Measurements from ENCODE around the gene MMP25. TPM values are rescaled to one million over a fixed set of nuclear protein-coding genes. Genes with fewer than 3 reads are reported as not detected.

Gene MMP25
- total RNA-seq, 1 donor from 2014 or later = 0.89 TPM

DNA sequence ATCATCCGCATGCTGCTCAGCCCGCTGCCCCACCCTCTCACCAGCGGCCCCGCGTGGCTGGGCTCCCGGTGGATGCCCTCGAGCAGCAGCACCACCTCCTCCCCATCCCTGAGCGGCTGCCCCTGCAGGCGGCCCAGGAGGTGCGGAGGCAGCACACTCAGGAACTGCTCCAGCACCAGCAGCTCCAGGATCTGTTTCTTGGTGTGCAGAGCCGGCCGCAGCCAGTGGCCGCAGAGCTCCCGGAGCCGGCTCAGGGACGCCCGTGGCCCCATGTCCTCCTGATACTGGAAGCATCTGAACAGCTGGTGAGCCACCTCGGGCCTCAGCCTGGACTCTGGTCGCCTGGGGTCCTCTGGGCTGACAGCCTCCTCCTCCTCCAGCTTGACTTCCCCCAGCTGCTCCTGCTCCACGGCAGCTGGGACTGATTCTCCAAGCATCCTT is 46.2 kb downstream of the MMP25 start:
- Histone ChIP-seq H4K20me1 (ENCODE audit: insufficient read depth, low read length) (no peaks in the 10 kb centered on the region), H2AFZ (ENCODE audit: low read depth, low read length) (no peak overlapping the region), H3K9ac (ENCODE audit: low read length) (no peak overlapping the region), H3K9me3 (ENCODE audit: insufficient read depth, low read depth, low read length) (no peaks in the 10 kb centered on the region), H3K79me2 (ENCODE audit: insufficient read depth, low read length) (no peaks in the 10 kb centered on the region), H3K4me2 (ENCODE audit: low read length) (no peak overlapping the region), H3K4me3 (ENCODE audit: insufficient read depth, low read depth, low read length) (no peak overlapping the region), H3K27me3 (ENCODE audit: insufficient read depth, low read length) (peaks cover 9% of the 10 kb centered on the region), H3K36me3 (ENCODE audit: insufficient read depth, low read length) (no peaks in the 10 kb centered on the region), H3K27ac (ENCODE audit: low read depth, low read length) (no peak overlapping the region), H3K4me1 (ENCODE audit: insufficient read depth, low read length) (no peaks in the 10 kb centered on the region)
- H3K27me3 Mint-ChIP-seq (ENCODE audit: low read depth, unreplicated experiment) = peaks cover 21% of the 10 kb centered on the region
- no peak overlapping the region for H3K27ac Mint-ChIP-seq (ENCODE audit: unreplicated experiment)
- no peaks in the 10 kb centered on the region for H3K36me3 Mint-ChIP-seq (ENCODE audit: low read depth, unreplicated experiment)
- no peak for FAIRE-seq
- no peak for DNase-seq (ENCODE audit: low read depth)
- TF ChIP-seq, protein P1, sequence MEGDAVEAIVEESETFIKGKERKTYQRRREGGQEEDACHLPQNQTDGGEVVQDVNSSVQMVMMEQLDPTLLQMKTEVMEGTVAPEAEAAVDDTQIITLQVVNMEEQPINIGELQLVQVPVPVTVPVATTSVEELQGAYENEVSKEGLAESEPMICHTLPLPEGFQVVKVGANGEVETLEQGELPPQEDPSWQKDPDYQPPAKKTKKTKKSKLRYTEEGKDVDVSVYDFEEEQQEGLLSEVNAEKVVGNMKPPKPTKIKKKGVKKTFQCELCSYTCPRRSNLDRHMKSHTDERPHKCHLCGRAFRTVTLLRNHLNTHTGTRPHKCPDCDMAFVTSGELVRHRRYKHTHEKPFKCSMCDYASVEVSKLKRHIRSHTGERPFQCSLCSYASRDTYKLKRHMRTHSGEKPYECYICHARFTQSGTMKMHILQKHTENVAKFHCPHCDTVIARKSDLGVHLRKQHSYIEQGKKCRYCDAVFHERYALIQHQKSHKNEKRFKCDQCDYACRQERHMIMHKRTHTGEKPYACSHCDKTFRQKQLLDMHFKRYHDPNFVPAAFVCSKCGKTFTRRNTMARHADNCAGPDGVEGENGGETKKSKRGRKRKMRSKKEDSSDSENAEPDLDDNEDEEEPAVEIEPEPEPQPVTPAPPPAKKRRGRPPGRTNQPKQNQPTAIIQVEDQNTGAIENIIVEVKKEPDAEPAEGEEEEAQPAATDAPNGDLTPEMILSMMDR (IDR thresholded peaks at IDR 0.05; ENCODE audit: insufficient read depth, low read depth, low read length) = no peak
- TF ChIP-seq EZH2 (IDR thresholded peaks at IDR 0.05; ENCODE audit: insufficient read depth, low read length) = no peak
- H3K9me3 Mint-ChIP-seq (ENCODE audit: unreplicated experiment) = no peaks in the 10 kb centered on the region
- no peak overlapping the region for H3K4me3 Mint-ChIP-seq (ENCODE audit: unreplicated experiment)
- peaks cover 7% of the 10 kb centered on the region for H3K4me1 Mint-ChIP-seq (ENCODE audit: low read depth, unreplicated experiment)

DNA sequence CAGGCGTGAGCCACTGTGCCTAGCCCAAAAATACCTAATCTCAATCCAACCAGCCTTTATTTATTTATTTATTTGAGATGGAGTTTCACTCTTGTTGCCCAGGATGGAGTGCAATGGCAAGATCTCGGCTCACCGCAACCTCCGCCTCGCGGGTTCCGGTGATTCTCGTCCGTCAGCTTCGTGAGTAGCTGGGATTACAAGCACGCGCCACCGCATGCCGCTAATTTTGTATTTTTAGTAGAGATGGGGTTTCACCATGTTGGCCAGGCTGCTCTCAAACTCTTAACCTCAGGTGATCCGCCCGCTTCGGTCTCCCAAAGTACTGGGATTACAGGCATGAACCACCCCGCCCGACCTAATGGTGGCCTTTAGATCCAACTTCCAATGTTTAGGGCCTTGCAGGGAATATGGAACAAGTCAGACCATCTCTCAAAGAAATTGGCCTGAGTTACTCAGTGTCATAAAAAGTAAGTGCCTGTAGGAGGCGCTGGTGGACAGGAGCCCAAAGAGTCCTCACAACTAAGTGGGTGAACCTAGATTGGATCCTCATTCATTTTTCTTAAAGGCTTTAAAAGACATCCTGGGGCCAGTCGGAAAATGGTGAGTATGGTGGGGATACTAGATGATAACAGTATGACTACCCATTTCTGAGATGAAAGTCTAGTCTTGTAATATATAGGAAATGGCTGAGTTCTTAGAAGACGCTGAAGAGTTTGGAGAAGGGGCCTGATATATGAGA is 48.1 kb downstream of the MMP25 start:
- Histone ChIP-seq H3K27ac (ENCODE audit: low read depth, low read length) (no peak overlapping the region), H3K4me3 (ENCODE audit: insufficient read depth, low read depth, low read length) (no peak overlapping the region), H4K20me1 (ENCODE audit: insufficient read depth, low read length) (no peaks in the 10 kb centered on the region), H3K36me3 (ENCODE audit: insufficient read depth, low read length) (no peaks in the 10 kb centered on the region), H2AFZ (ENCODE audit: low read depth, low read length) (no peak overlapping the region), H3K4me1 (ENCODE audit: insufficient read depth, low read length) (peaks cover under 1% of the 10 kb centered on the region), H3K9ac (ENCODE audit: low read length) (no peak overlapping the region), H3K4me2 (ENCODE audit: low read length) (no peak overlapping the region), H3K9me3 (ENCODE audit: insufficient read depth, low read depth, low read length) (no peaks in the 10 kb centered on the region), H3K79me2 (ENCODE audit: insufficient read depth, low read length) (no peaks in the 10 kb centered on the region), H3K27me3 (ENCODE audit: insufficient read depth, low read length) (peaks cover 16% of the 10 kb centered on the region)
- TF ChIP-seq EZH2 (IDR thresholded peaks at IDR 0.05; ENCODE audit: insufficient read depth, low read length) = no peak
- TF ChIP-seq, protein P1 (IDR thresholded peaks at IDR 0.05; ENCODE audit: insufficient read depth, low read depth, low read length) = peak; percentile 41
- Mint-ChIP-seq H3K9me3 (ENCODE audit: unreplicated experiment) (no peaks in the 10 kb centered on the region), H3K27me3 (ENCODE audit: low read depth, unreplicated experiment) (peaks cover 31% of the 10 kb centered on the region), H3K4me1 (ENCODE audit: low read depth, unreplicated experiment) (peaks cover 5% of the 10 kb centered on the region), H3K36me3 (ENCODE audit: low read depth, unreplicated experiment) (no peaks in the 10 kb centered on the region), H3K4me3 (ENCODE audit: unreplicated experiment) (no peak overlapping the region), H3K27ac (ENCODE audit: unreplicated experiment) (no peak overlapping the region)
- DNase-seq (ENCODE audit: low read depth) (no peak), FAIRE-seq (no peak)

DNA sequence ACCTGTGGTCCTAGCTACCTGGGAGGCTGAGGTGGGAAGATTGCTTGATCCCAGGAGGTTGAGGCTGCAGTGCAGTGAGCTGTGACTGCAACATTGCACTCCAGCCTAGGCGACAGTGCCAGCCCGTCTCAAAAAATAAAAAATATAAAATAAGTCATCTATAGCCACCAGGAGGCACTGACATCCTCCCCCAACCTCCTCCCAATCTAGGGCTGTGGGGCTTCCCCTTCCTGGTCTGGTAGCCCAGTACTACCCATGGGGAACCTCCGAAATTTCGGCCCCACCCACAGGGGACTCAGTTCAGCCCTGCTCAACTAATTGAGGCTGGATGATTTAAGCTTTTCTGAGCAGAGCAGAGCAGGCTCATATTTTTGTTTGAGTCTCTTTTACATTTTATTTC is 49.5 kb downstream of the MMP25 start:
- peaks cover 18% of the 10 kb centered on the region for H3K27me3 ChIP-seq (ENCODE audit: insufficient read depth, low read length)
- no peak overlapping the region for H3K27ac ChIP-seq (ENCODE audit: low read depth, low read length)
- Mint-ChIP-seq H3K36me3 (ENCODE audit: low read depth, unreplicated experiment) (no peaks in the 10 kb centered on the region), H3K9me3 (ENCODE audit: unreplicated experiment) (no peaks in the 10 kb centered on the region), H3K4me1 (ENCODE audit: low read depth, unreplicated experiment) (peaks cover 5% of the 10 kb centered on the region), H3K4me3 (ENCODE audit: unreplicated experiment) (no peak overlapping the region), H3K27me3 (ENCODE audit: low read depth, unreplicated experiment) (peaks cover 33% of the 10 kb centered on the region), H3K27ac (ENCODE audit: unreplicated experiment) (no peak overlapping the region)
- H3K79me2 ChIP-seq (ENCODE audit: insufficient read depth, low read length) = no peaks in the 10 kb centered on the region
- no peak overlapping the region for H3K4me3 ChIP-seq (ENCODE audit: insufficient read depth, low read depth, low read length)
- H3K4me2 ChIP-seq (ENCODE audit: low read length) = no peak overlapping the region
- no peak for DNase-seq (ENCODE audit: low read depth)
- H4K20me1 ChIP-seq (ENCODE audit: insufficient read depth, low read length) = no peaks in the 10 kb centered on the region
- TF ChIP-seq, protein P1 (IDR thresholded peaks at IDR 0.05; ENCODE audit: insufficient read depth, low read depth, low read length) = no peak
- no peak for TF ChIP-seq EZH2 (IDR thresholded peaks at IDR 0.05; ENCODE audit: insufficient read depth, low read length)
- no peaks in the 10 kb centered on the region for H3K36me3 ChIP-seq (ENCODE audit: insufficient read depth, low read length)
- peaks cover 6% of the 10 kb centered on the region for H3K4me1 ChIP-seq (ENCODE audit: insufficient read depth, low read length)
- FAIRE-seq = no peak
- H2AFZ ChIP-seq (ENCODE audit: low read depth, low read length) = no peak overlapping the region
- H3K9ac ChIP-seq (ENCODE audit: low read length) = no peak overlapping the region
- H3K9me3 ChIP-seq (ENCODE audit: insufficient read depth, low read depth, low read length) = no peaks in the 10 kb centered on the region
